Parathyroid adenoma (tissue), 2 donors: Measurements from ENCODE around the gene ADAM8.

Source experiments
- H2AFZ ChIP-seq: fragments of 300-600 bp; sonication (generic); one replicate; pipeline ENCODE4 v1.7.0; 2017; ENCODE audit warnings: antibody characterized with exemption, mild to moderate bottlenecking
- H3K27ac ChIP-seq: fragments of 300-600 bp; sonication (generic); one replicate; pipeline ENCODE4 v1.7.0; 2017
- H3K27me3 ChIP-seq: fragments of 300-600 bp; sonication (generic); one replicate; pipeline ENCODE4 v1.7.0; 2017; ENCODE audit warnings: low read length; ENCODE audit not compliant: control insufficient read depth, insufficient read depth
- H3K36me3 ChIP-seq: fragments of 300-600 bp; sonication (generic); one replicate; pipeline ENCODE4 v1.7.0; 2017; ENCODE audit warnings: low read length; ENCODE audit not compliant: control insufficient read depth, insufficient read depth
- H3K4me1 ChIP-seq: fragments of 300-600 bp; sonication (generic); one replicate; pipeline ENCODE4 v1.7.0; 2017; ENCODE audit warnings: control low read depth
- H3K4me2 ChIP-seq: fragments of 300-600 bp; sonication (generic); one replicate; pipeline ENCODE4 v1.7.0; 2017; ENCODE audit warnings: low read length
- H3K4me3 ChIP-seq: fragments of 300-600 bp; sonication (generic); one replicate; pipeline ENCODE4 v1.7.0; 2017; ENCODE audit warnings: low read depth, low read length
- H3K79me2 ChIP-seq: fragments of 300-600 bp; sonication (generic); one replicate; pipeline ENCODE4 v1.7.0; 2017; ENCODE audit warnings: control low read depth
- H3K9ac ChIP-seq: fragments of 300-600 bp; sonication (generic); one replicate; pipeline ENCODE4 v1.7.0; 2017; ENCODE audit warnings: mild to moderate bottlenecking
- H3K9me3 ChIP-seq: fragments of 300-600 bp; sonication (generic); one replicate; pipeline ENCODE4 v1.7.0; 2017; ENCODE audit warnings: low read length; ENCODE audit not compliant: control insufficient read depth
- TF ChIP-seq, protein P1 (sequence below): fragments of 300-600 bp; sonication (generic); IDR thresholded peaks from one replicate; pipeline ENCODE4 v1.7.0; 2017; ENCODE audit warnings: antibody characterized with exemption, mild to moderate bottlenecking
- donor health status: primary hyperparathyroidism.

Gene ADAM8

GRCh38 chr10:133271521-133272300 is 5.0 kb downstream of the ADAM8 start:
- Histone ChIP-seq H3K36me3 (no peaks in the 10 kb centered on the region), H3K4me1 (peaks cover 3% of the 10 kb centered on the region)
- TF ChIP-seq, protein P1, sequence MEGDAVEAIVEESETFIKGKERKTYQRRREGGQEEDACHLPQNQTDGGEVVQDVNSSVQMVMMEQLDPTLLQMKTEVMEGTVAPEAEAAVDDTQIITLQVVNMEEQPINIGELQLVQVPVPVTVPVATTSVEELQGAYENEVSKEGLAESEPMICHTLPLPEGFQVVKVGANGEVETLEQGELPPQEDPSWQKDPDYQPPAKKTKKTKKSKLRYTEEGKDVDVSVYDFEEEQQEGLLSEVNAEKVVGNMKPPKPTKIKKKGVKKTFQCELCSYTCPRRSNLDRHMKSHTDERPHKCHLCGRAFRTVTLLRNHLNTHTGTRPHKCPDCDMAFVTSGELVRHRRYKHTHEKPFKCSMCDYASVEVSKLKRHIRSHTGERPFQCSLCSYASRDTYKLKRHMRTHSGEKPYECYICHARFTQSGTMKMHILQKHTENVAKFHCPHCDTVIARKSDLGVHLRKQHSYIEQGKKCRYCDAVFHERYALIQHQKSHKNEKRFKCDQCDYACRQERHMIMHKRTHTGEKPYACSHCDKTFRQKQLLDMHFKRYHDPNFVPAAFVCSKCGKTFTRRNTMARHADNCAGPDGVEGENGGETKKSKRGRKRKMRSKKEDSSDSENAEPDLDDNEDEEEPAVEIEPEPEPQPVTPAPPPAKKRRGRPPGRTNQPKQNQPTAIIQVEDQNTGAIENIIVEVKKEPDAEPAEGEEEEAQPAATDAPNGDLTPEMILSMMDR = no peak

GRCh38 chr10:133270773-133271297 is 5.8 kb downstream of the ADAM8 start:
- H3K79me2 ChIP-seq = no peaks in the 10 kb centered on the region
- no peak overlapping the region for H3K9ac ChIP-seq
- H3K36me3 ChIP-seq = no peaks in the 10 kb centered on the region
- H3K27ac ChIP-seq = no peak overlapping the region
- H2AFZ ChIP-seq = no peak overlapping the region
- H3K4me3 ChIP-seq = no peak overlapping the region
- H3K27me3 ChIP-seq = no peaks in the 10 kb centered on the region
- no peaks in the 10 kb centered on the region for H3K4me1 ChIP-seq
- TF ChIP-seq, protein P1 = no peak
- no peaks in the 10 kb centered on the region for H3K9me3 ChIP-seq
- no peak overlapping the region for H3K4me2 ChIP-seq

More at GRCh38 chr10:133271521-133272300, 5.0 kb downstream of the ADAM8 start:
- Histone ChIP-seq H3K9me3 (no peaks in the 10 kb centered on the region), H3K27ac (no peak overlapping the region), H3K4me2 (no peak overlapping the region), H3K79me2 (no peaks in the 10 kb centered on the region), H2AFZ (no peak overlapping the region), H3K9ac (no peak overlapping the region), H3K27me3 (no peaks in the 10 kb centered on the region), H3K4me3 (no peak overlapping the region)

GRCh38 chr10:133270204-133270603 is 6.5 kb downstream of the ADAM8 start:
- Histone ChIP-seq H2AFZ (no peak overlapping the region), H3K4me2 (no peak overlapping the region), H3K27ac (no peak overlapping the region), H3K4me3 (no peak overlapping the region), H3K27me3 (no peaks in the 10 kb centered on the region), H3K9me3 (no peaks in the 10 kb centered on the region), H3K9ac (no peak overlapping the region), H3K36me3 (no peaks in the 10 kb centered on the region), H3K4me1 (no peaks in the 10 kb centered on the region), H3K79me2 (no peaks in the 10 kb centered on the region)
- TF ChIP-seq, protein P1 = no peak

DNA sequence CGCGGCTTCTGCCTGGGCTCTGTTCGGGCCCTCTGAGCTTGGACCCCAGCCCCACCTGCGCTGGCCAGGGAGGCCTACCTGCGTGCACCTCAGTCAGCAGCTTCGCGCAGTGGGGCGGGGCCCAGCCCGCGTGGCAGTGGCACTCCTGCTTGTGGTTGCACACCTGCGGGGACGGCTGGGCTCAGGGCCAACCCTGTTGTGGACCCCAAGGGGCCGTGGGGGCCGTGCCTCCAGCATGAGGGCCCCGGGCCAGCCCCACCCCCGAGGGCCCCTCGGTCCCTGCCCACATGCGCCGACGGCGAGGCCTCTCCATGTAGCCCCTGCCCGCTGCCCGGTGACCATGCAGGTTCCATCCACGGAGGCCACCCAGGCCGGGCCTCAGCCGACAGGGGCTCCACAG is 7.3 kb downstream of the ADAM8 start:
- H3K4me1 ChIP-seq = no peaks in the 10 kb centered on the region
- TF ChIP-seq, protein P1 = no peak
- no peak overlapping the region for H3K9ac ChIP-seq
- no peaks in the 10 kb centered on the region for H3K36me3 ChIP-seq
- H2AFZ ChIP-seq = no peak overlapping the region
- no peaks in the 10 kb centered on the region for H3K9me3 ChIP-seq
- H3K4me3 ChIP-seq = no peak overlapping the region
- H3K79me2 ChIP-seq = no peaks in the 10 kb centered on the region
- no peak overlapping the region for H3K27ac ChIP-seq
- H3K27me3 ChIP-seq = no peaks in the 10 kb centered on the region
- H3K4me2 ChIP-seq = no peak overlapping the region

- TF ChIP-seq, protein P1 = no peak
- Histone ChIP-seq H3K4me1 (no peaks in the 10 kb centered on the region), H3K79me2 (no peaks in the 10 kb centered on the region), H3K36me3 (no peaks in the 10 kb centered on the region), H3K4me2 (no peak overlapping the region), H3K9ac (no peak overlapping the region), H3K4me3 (no peak overlapping the region), H3K27me3 (no peaks in the 10 kb centered on the region), H2AFZ (no peak overlapping the region), H3K27ac (no peak overlapping the region), H3K9me3 (no peaks in the 10 kb centered on the region)
Observed at GRCh38 chr10:133268532-133268931, 8.1 kb downstream of the ADAM8 start.
